H1 (cell line): ENCODE data around the gene SPATS2L. TPM values are rescaled to one million over a fixed set of nuclear protein-coding genes. Genes with fewer than 3 reads are reported as not detected.

Experiments used
- CTCF ChIA-PET: fragments of 300-600 bp; sonication (Branson Sonifier 250); formaldehyde crosslinking; loops from one replicate; lab custom pipeline; 2021; ENCODE audit not compliant: partially characterized antibody; lab: Charles Lee
- POLR2A ChIA-PET: fragments of 300-600 bp; sonication (Branson Sonifier 250); formaldehyde crosslinking; loops from one replicate; lab custom pipeline; 2021; ENCODE audit warnings: inconsistent platforms; ENCODE audit not compliant: partially characterized antibody; lab: Charles Lee
- DNase-seq, 2 experiments: peaks; one replicate each; pipeline versions ENCODE4 v3.0.0 to v3.0.0-alpha.2; 2010 to 2022; ENCODE audit warnings: low spot score in 2 of 2, low read depth in 1 of 2, mixed read lengths in 1 of 2
- FAIRE-seq: peaks from 2 replicates; lab custom pipeline; 2011; peaks lifted over from hg19 to GRCh38; lab: Jason Lieb, UNC
- H2AFZ ChIP-seq: 2 replicates; pipeline ENCODE4 v1.8.1; 2012; ENCODE audit warnings: low read length, inconsistent platforms
- H2AK5ac ChIP-seq: 2 replicates; pipeline ENCODE4 v1.6.1; 2013; ENCODE audit warnings: low read depth, low read length
- H2BK120ac ChIP-seq: replicated peaks from 2 replicates; pipeline ENCODE3; 2013; ENCODE audit warnings: low read depth, low read length, inconsistent platforms
- H2BK12ac ChIP-seq: 2 replicates; pipeline ENCODE4 v1.6.1; 2013; ENCODE audit warnings: low read depth, low read length
- H2BK15ac ChIP-seq: 2 replicates; pipeline ENCODE4 v1.6.1; 2013; ENCODE audit warnings: low read length
- H2BK20ac ChIP-seq: 2 replicates; pipeline ENCODE4 v1.6.1; 2013; ENCODE audit warnings: low read length
- H2BK5ac ChIP-seq: 2 replicates; pipeline ENCODE4 v1.6.1; 2013; ENCODE audit warnings: low read depth, low read length
- H3K14ac ChIP-seq: 2 replicates; pipeline ENCODE4 v1.6.1; 2013; ENCODE audit warnings: inconsistent platforms; ENCODE audit not compliant: insufficient read length
- H3K18ac ChIP-seq: 2 replicates; pipeline ENCODE4 v1.6.1; 2013; ENCODE audit warnings: low read length; ENCODE audit errors: extremely low read depth
- H3K23ac ChIP-seq: 2 replicates; pipeline ENCODE4 v1.6.1; 2013; ENCODE audit warnings: inconsistent platforms; ENCODE audit not compliant: insufficient read length
- H3K23me2 ChIP-seq: 2 replicates; pipeline ENCODE4 v1.6.1; 2013; ENCODE audit warnings: low read depth, low read length
- H3K27ac ChIP-seq: 2 replicates; pipeline ENCODE4 v1.6.1; 2011; ENCODE audit warnings: low read depth, low read length, inconsistent platforms
- H3K27me3 ChIP-seq, 4 experiments: replicated peaks in 1 of 4; 1 replicate in 1 of 4; 2 replicates in 3 of 4; pipeline versions ENCODE4 v1.6.1 to v1.8.1; 2011 to 2013; ENCODE audit warnings: low read length in 3 of 4, mild to moderate bottlenecking in 3 of 4, inconsistent platforms in 2 of 4, mixed read lengths in 2 of 4, moderate library complexity in 1 of 4; ENCODE audit not compliant: control insufficient read depth in 3 of 4, insufficient read depth in 3 of 4; ENCODE audit errors: extremely low read depth in 1 of 4
- H3K36me3 ChIP-seq, 4 experiments: 2 replicates each; pipeline versions ENCODE4 v1.6.1 to v1.8.1; 2011 to 2013; ENCODE audit warnings: mild to moderate bottlenecking in 4 of 4, low read length in 3 of 4, moderate library complexity in 2 of 4, control low read depth in 1 of 4, inconsistent platforms in 1 of 4; ENCODE audit not compliant: insufficient read depth in 4 of 4, control insufficient read depth in 2 of 4
- H3K4ac ChIP-seq: replicated peaks from 2 replicates; pipeline ENCODE3; 2013; ENCODE audit warnings: low read length, low read depth, mixed read lengths, inconsistent platforms; ENCODE audit not compliant: insufficient read length
- H3K4me1 ChIP-seq, 4 experiments: replicated peaks in 1 of 4; 1 replicate in 1 of 4; 2 replicates in 3 of 4; pipeline versions ENCODE4 v1.6.1 to v1.8.1; 2011 to 2013; ENCODE audit warnings: low read length in 3 of 4, inconsistent platforms in 2 of 4, mixed read lengths in 1 of 4; ENCODE audit not compliant: insufficient read depth in 4 of 4, control insufficient read depth in 3 of 4
- H3K4me2 ChIP-seq, 2 experiments: 2 replicates each; pipeline versions ENCODE4 v1.6.1 to v1.8.1; 2011 to 2013; ENCODE audit warnings: low read depth in 2 of 2, low read length in 2 of 2, control low read depth in 1 of 2, inconsistent platforms in 1 of 2, mild to moderate bottlenecking in 1 of 2; ENCODE audit not compliant: insufficient read depth in 1 of 2
- H3K4me3 ChIP-seq, 4 experiments: fragments of 200-600, 300-600 bp in 1 of 4; sonication (generic), shearing (Covaris generic), sonication (Bioruptor Twin) in 1 of 4; 2 replicates each; pipeline versions ENCODE4 v1.5.1 to v1.8.1; 2011 to 2016; ENCODE audit warnings: low read length in 4 of 4, low read depth in 3 of 4, control low read depth in 2 of 4, inconsistent platforms in 2 of 4, mild to moderate bottlenecking in 2 of 4, mixed read lengths in 1 of 4, moderate library complexity in 1 of 4; ENCODE audit not compliant: insufficient read depth in 2 of 4; ENCODE audit errors: extremely low read depth in 1 of 4
- H3K56ac ChIP-seq: replicated peaks from 2 replicates; pipeline ENCODE3; 2013; ENCODE audit warnings: low read depth, mild to moderate bottlenecking, mixed read lengths, low read length, inconsistent platforms; ENCODE audit not compliant: insufficient read length
- H3K79me1 ChIP-seq: 2 replicates; pipeline ENCODE4 v1.6.1; 2013; ENCODE audit warnings: low read depth, low read length, control low read depth
- H3K79me2 ChIP-seq, 2 experiments: 2 replicates each; pipeline versions ENCODE4 v1.6.1 to v1.8.1; 2012 to 2013; ENCODE audit warnings: low read length in 2 of 2, mild to moderate bottlenecking in 2 of 2, inconsistent platforms in 1 of 2; ENCODE audit not compliant: insufficient read depth in 2 of 2, control insufficient read depth in 1 of 2
- H3K9ac ChIP-seq, 4 experiments: replicated peaks in 1 of 4; 1 replicate in 1 of 4; 2 replicates in 3 of 4; pipeline versions ENCODE4 v1.6.1 to v1.8.1; 2011 to 2013; ENCODE audit warnings: low read depth in 3 of 4, low read length in 3 of 4, control low read depth in 2 of 4, mild to moderate bottlenecking in 2 of 4, moderate library complexity in 2 of 4, inconsistent platforms in 1 of 4; ENCODE audit errors: extremely low read depth in 1 of 4
- H3K9me3 ChIP-seq, 2 experiments: 2 replicates each; pipeline versions ENCODE4 v1.6.1 to v1.8.1; 2012 to 2013; ENCODE audit warnings: mild to moderate bottlenecking in 2 of 2, moderate library complexity in 2 of 2, control low read depth in 1 of 2, inconsistent platforms in 1 of 2, low read depth in 1 of 2, low read length in 1 of 2, mixed read lengths in 1 of 2; ENCODE audit not compliant: insufficient read depth in 2 of 2
- H4K20me1 ChIP-seq, 2 experiments: replicated peaks in 1 of 2; 2 replicates each; pipeline versions ENCODE3 to v1.8.1; 2011 to 2013; ENCODE audit warnings: inconsistent platforms in 2 of 2, low read length in 2 of 2, mild to moderate bottlenecking in 1 of 2; ENCODE audit not compliant: insufficient read depth in 2 of 2, control insufficient read depth in 1 of 2
- H4K5ac ChIP-seq: 2 replicates; pipeline ENCODE4 v1.6.1; 2013; ENCODE audit warnings: low read length, low read depth, mixed read lengths, inconsistent platforms; ENCODE audit not compliant: insufficient read length
- H4K8ac ChIP-seq: 2 replicates; pipeline ENCODE4 v1.8.0; 2013; ENCODE audit warnings: mild to moderate bottlenecking, moderate library complexity, low read length, inconsistent platforms; ENCODE audit not compliant: insufficient read depth; ENCODE audit errors: extremely low read depth
- H4K91ac ChIP-seq: replicated peaks from 2 replicates; pipeline ENCODE3; 2013; ENCODE audit warnings: low read length, mixed read lengths, inconsistent platforms; ENCODE audit not compliant: insufficient read length
- BCL11A ChIP-seq, 2 experiments: IDR thresholded peaks; one replicate each; pipeline ENCODE4 v1.6.1; 2011; ENCODE audit warnings: low read depth in 2 of 2, low read length in 2 of 2, mild to moderate bottlenecking in 2 of 2
- BRCA1 ChIP-seq: IDR thresholded peaks from 2 replicates; pipeline ENCODE4 v1.6.1; 2012; ENCODE audit warnings: low read depth, low read length, improper control_type of control experiment
- CEBPB ChIP-seq: IDR thresholded peaks from 2 replicates; pipeline ENCODE4 v1.6.1; 2012; ENCODE audit warnings: low read depth, low read length
- CTBP2 ChIP-seq: IDR thresholded peaks from 2 replicates; pipeline ENCODE4 v1.7.0; 2011; ENCODE audit warnings: borderline replicate concordance, mild to moderate bottlenecking, moderate library complexity, mixed read lengths, low read length; ENCODE audit not compliant: insufficient read depth, insufficient read length
- GTF2F1 ChIP-seq: IDR thresholded peaks from 2 replicates; pipeline ENCODE4 v1.6.1; 2012; ENCODE audit warnings: low read depth, low read length, improper control_type of control experiment, borderline replicate concordance
- POU5F1 ChIP-seq: IDR thresholded peaks from 2 replicates; pipeline ENCODE4 v1.6.1; 2011; ENCODE audit warnings: low read depth, mild to moderate bottlenecking, low read length, moderate library complexity
- SAP30 ChIP-seq: fragments of 300-600 bp; sonication (generic); IDR thresholded peaks from 2 replicates; pipeline ENCODE4 v1.7.1; 2012; ENCODE audit warnings: low read length, moderate library complexity, mild to moderate bottlenecking, inconsistent platforms; ENCODE audit not compliant: insufficient read depth, insufficient replicate concordance
- SP1 ChIP-seq: IDR thresholded peaks from 2 replicates; pipeline ENCODE4 v1.6.1; 2011; ENCODE audit warnings: low read depth, low read length
- TAF7 ChIP-seq: optimal IDR thresholded peaks from 2 replicates; pipeline ENCODE3; 2011; ENCODE audit warnings: low read depth, mild to moderate bottlenecking, inconsistent platforms, low read length, moderate library complexity, borderline replicate concordance
- WGBS, 2 experiments: shearing (Covaris generic) in 1 of 2; methylation state at CpG; one replicate each; pipeline versions ENCODE4 v1.1.6 to v1.1.7; 2013 to 2015; ENCODE audit warnings: low lambda C conversion rate in 2 of 2, mixed read lengths in 2 of 2, inconsistent platforms in 1 of 2, low coverage in 1 of 2, missing lambda C conversion rate in 1 of 2; ENCODE audit not compliant: insufficient replicate concordance in 2 of 2, insufficient coverage in 1 of 2, insufficient read length in 1 of 2; ENCODE audit errors: extremely low coverage in 1 of 2, missing lambda C conversion rate in 1 of 2; 5-methylcytosine and 5-hydroxymethylcytosine counted together
- polyA plus RNA-seq, 7 experiments: library from polyadenylated mRNA; depleted of rRNA in 3 of 7; stranded (reverse) in 5 of 7; unstranded in 2 of 7; fragments of >200 nt in 5 of 7; fragments of 200-250 nt in 2 of 7; gene quantifications; 1 replicate in 5 of 7; 2 replicates in 1 of 7; 4 replicates in 1 of 7; pipeline versions ENCODE4 v1.2.1 to v1.2.3, GENCODE V29; 2011 to 2013; ENCODE audit warnings: missing spikeins in 2 of 7, mixed read lengths in 2 of 7
- total RNA-seq: library from RNA; stranded (reverse); fragmentation: NEBNext Ultra II Directional; extraction: Animal tissue kit (Norgen Biotek cat#: 25700); gene quantifications from 2 replicates; pipeline ENCODE4 v1.2.1, GENCODE V29; 2021
- TF ChIP-seq, protein P1 (sequence below): IDR thresholded peaks from 2 replicates; pipeline ENCODE4 v1.6.1; 2011; ENCODE audit warnings: low read length, improper control_type of control experiment

SPATS2L gene
- total and polyA plus RNA-seq, 2 of the 8 experiments (the other 6 are each of a cell fraction or from before 2014, with no cell fraction given) = 67.3 to 189 TPM

DNA sequence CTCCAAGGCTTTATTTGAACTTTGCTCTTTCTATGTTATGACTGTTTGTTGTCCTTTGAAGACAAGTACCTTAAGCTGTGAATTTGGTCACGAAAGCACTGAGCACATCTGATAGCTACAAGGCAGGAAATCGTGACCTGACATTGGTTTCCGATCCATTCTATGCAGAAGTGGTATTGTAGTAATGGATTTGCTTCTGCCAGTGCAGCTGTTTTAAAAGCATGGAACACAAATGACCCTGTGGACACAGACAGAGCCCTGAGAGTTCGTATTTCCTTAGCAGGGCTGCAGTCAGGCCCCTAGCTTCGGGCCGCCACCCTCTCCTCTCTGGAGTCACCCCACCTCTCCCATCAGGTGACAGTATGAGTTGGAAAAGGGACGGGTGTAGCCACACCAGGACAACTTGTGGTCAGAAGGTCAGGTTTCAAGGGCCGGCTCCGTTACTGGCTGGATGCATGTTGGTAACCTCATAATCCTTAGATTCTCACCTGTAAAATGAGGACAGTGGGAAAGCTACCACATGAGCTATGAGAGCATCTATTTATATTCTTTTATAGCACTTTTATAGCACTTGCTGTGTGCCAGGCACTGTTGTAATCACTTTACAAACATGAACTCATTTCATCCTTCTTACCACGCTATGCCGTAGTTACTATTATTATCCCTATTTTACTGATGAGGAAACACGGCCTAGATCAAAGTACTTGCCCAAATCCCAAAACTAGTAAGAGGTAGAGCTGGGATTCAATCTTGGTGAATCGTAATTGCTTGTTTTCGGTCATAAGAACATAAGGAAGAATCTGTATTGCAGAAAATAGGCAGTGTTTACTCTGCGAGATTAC lies 70.2 kb downstream of the SPATS2L start:
- ChIA-PET POLR2A (interaction anchor here (0.9 kb wide), 1 partner anchor 25 kb away, joined by 3 read pairs; no protein-coding TSS in a partner anchor), CTCF (interaction anchor here (0.6 to 1.8 kb wide), 4 partner anchors 48 to 391 kb away, joined by 3 to 7 read pairs (median 4); no protein-coding TSS in a partner anchor)
- Histone ChIP-seq H3K4ac (no peak overlapping the region), H3K9ac (no peak overlapping the region), H2AK5ac (no peak overlapping the region), H4K20me1 (no peaks in the 10 kb centered on the region), H3K4me1 (peaks cover 13 to 40% (median 30%) of the 10 kb centered on the region in 4 experiments), H3K27ac (no peak overlapping the region), H2BK20ac (no peak overlapping the region), H2BK15ac (no peak overlapping the region), H3K4me2 (no peak overlapping the region; a peak in 1 of 4 replicates), H3K79me2 (peaks cover 0 to 97% of the 10 kb centered on the region in 2 experiments; a peak in 3 of 4 replicates), H2BK5ac (no peak overlapping the region), H3K79me1 (peaks cover 6% of the 10 kb centered on the region), H4K8ac (no peak overlapping the region; the same call in 1 of the 2 replicates), H4K5ac (no peak overlapping the region), H2AFZ (no peak overlapping the region), H2BK120ac (no peak overlapping the region), H3K36me3 (peaks cover 0 to 5% (median 2%) of the 10 kb centered on the region in 4 experiments; a peak in 4 of 8 replicates), H4K91ac (no peak overlapping the region), H3K9me3 (no peaks in the 10 kb centered on the region), H3K27me3 (no peaks in the 10 kb centered on the region), H3K23me2 (no peaks in the 10 kb centered on the region), H2BK12ac (no peak overlapping the region), H3K18ac (no peak overlapping the region), H3K56ac (no peak overlapping the region), H3K4me3 (no peak overlapping the region), H3K23ac (no peak overlapping the region), H3K14ac (no peak overlapping the region)
- 87% methylated on average over 15 of the region's 15 CpGs; no CpG with 5 or more reads in 1 of the 2 experiments for WGBS, 2 experiments
- no peak for DNase-seq
- no peak for FAIRE-seq
- TF ChIP-seq, protein P1, sequence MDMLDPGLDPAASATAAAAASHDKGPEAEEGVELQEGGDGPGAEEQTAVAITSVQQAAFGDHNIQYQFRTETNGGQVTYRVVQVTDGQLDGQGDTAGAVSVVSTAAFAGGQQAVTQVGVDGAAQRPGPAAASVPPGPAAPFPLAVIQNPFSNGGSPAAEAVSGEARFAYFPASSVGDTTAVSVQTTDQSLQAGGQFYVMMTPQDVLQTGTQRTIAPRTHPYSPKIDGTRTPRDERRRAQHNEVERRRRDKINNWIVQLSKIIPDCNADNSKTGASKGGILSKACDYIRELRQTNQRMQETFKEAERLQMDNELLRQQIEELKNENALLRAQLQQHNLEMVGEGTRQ = no peak
- TF ChIP-seq SP1 (no peak), CTBP2 (no peak), TAF7 (no peak), BRCA1 (no peak), GTF2F1 (no peak), POU5F1 (no peak), CEBPB (no peak), SAP30 (no peak), BCL11A (IDR thresholded peaks at IDR 0.05; ENCODE audit: low read depth in 2 of 2, low read length in 2 of 2) (no peak)
